Stimulated activated CD4-positive, alpha-beta T cell treated with anti-CD3 and anti-CD28 coated beads, Interleukin-12 subunit alpha, Interleukin-12 subunit beta, amount 100 ng/mL, for 24 hours (primary cell): ENCODE results near the gene IST1.
"Not testable (repeated sequence)": the region's sequence is repeated elsewhere in the genome, so short reads cannot be mapped to it uniquely, and the experiment has no call there.

ENCODE experiments used
- DNase-seq, 2 experiments: peaks; one replicate each; pipeline ENCODE4 v3.0.0-alpha.2; 2020; ENCODE audit warnings: low read depth in 2 of 2

The IST1 gene

GRCh38 chr16:71894921-71895678 lies at the start of gene IST1:
TSS of gene IST1 (plus strand) at chr16:71895531. CDS start at chr16:71915641, 20,110 bp downstream.
- peak; percentile 96 to 98 for DNase-seq

- DNase-seq = peak; percentile 85
Observed at GRCh38 chr16:71845639-71846430, 49.5 kb upstream of the IST1 start, which contains the start of gene ATXN1L. TSS of gene ATXN1L (plus strand) at chr16:71845976. CDS start at chr16:71849741, 3,765 bp downstream.

- DNase-seq = no peak
Observed at GRCh38 chr16:71846431-71846830, 48.9 kb upstream of the IST1 start.

GRCh38 chr16:71847096-71847495 lies 48.2 kb upstream of the IST1 start:
- DNase-seq = no peak

- no peak for DNase-seq
Observed at GRCh38 chr16:71848622-71849021, 46.7 kb upstream of the IST1 start.

- no peak for DNase-seq
Observed at GRCh38 chr16:71851746-71852145, 43.6 kb upstream of the IST1 start.

GRCh38 chr16:71852158-71852557 lies 43.2 kb upstream of the IST1 start:
- no peak for DNase-seq

GRCh38 chr16:71852561-71852960 lies 42.8 kb upstream of the IST1 start:
- no peak for DNase-seq

GRCh38 chr16:71853413-71853812 lies 41.9 kb upstream of the IST1 start:
- no peak for DNase-seq

GRCh38 chr16:71854369-71854948 lies 40.9 kb upstream of the IST1 start:
- DNase-seq = no peak

GRCh38 chr16:71855937-71856662 lies 39.2 kb upstream of the IST1 start:
- DNase-seq = no peak

- no peak for DNase-seq
Observed at GRCh38 chr16:71859762-71860521, 35.4 kb upstream of the IST1 start.

GRCh38 chr16:71863995-71864394 lies 31.3 kb upstream of the IST1 start:
- no peak for DNase-seq

GRCh38 chr16:71865173-71865863 lies 30.0 kb upstream of the IST1 start:
- no peak for DNase-seq

GRCh38 chr16:71867175-71867574 lies 28.2 kb upstream of the IST1 start:
- not testable (repeated sequence) for DNase-seq

GRCh38 chr16:71867939-71868338 lies 27.4 kb upstream of the IST1 start:
- DNase-seq = no peak

GRCh38 chr16:71869089-71869488 lies 26.2 kb upstream of the IST1 start:
- no peak for DNase-seq

- no peak for DNase-seq
Observed at GRCh38 chr16:71870818-71871217, 24.5 kb upstream of the IST1 start.

- DNase-seq = no peak
Observed at GRCh38 chr16:71873199-71873598, 22.1 kb upstream of the IST1 start.

- DNase-seq = no peak
Observed at GRCh38 chr16:71878911-71879310, 16.4 kb upstream of the IST1 start.

GRCh38 chr16:71880176-71880575 lies 15.2 kb upstream of the IST1 start:
- no peak for DNase-seq
